HFFc6 (cell line): Measurements from ENCODE around the gene CYP11A1. TPM values are rescaled to one million over a fixed set of nuclear protein-coding genes. Genes with fewer than 3 reads are reported as not detected.

ENCODE experiments used
- DNase-seq: peaks from one replicate; pipeline ENCODE4 v3.0.0-alpha.2; 2018
- H3K27ac Mint-ChIP-seq: 2 replicates; pipeline ENCODE4 v1.8.0; 2020; ENCODE audit warnings: mild to moderate bottlenecking, mixed read lengths
- H3K27me3 Mint-ChIP-seq: 2 replicates; pipeline ENCODE4 v1.8.0; 2021; ENCODE audit warnings: mild to moderate bottlenecking, moderate library complexity, mixed read lengths; ENCODE audit not compliant: insufficient read depth
- H3K36me3 Mint-ChIP-seq: 2 replicates; pipeline ENCODE4 v1.8.0; 2021; ENCODE audit warnings: low read depth, mixed read lengths
- H3K4me1 Mint-ChIP-seq: 2 replicates; pipeline ENCODE4 v1.8.0; 2020; ENCODE audit warnings: low read depth, mixed read lengths
- H3K4me3 Mint-ChIP-seq: 2 replicates; pipeline ENCODE4 v1.8.0; 2020; ENCODE audit warnings: mild to moderate bottlenecking, moderate library complexity, mixed read lengths
- H3K9me3 Mint-ChIP-seq: 2 replicates; pipeline ENCODE4 v1.8.0; 2020; ENCODE audit warnings: mild to moderate bottlenecking, mixed read lengths
- total RNA-seq, 6 experiments: library from RNA; stranded (reverse); fragmentation: NEBNext Ultra II Directional; extraction: Animal tissue kit (Norgen Biotek cat#: 25700); gene quantifications; 2 replicates in 1 of 6; 3 replicates in 5 of 6; pipeline ENCODE4 v1.2.3, GENCODE V29; 2021
- TF ChIP-seq, protein P1 (sequence below): fragments of 200-600 bp; sonication (generic); IDR thresholded peaks from 2 replicates; pipeline ENCODE4 v1.5.0; 2021; ENCODE audit warnings: antibody characterized with exemption, mild to moderate bottlenecking

Gene CYP11A1
- total RNA-seq, 6 experiments from 2014 or later = 0.12 to 0.17 (median 0.14) TPM; not detected in 2

DNA sequence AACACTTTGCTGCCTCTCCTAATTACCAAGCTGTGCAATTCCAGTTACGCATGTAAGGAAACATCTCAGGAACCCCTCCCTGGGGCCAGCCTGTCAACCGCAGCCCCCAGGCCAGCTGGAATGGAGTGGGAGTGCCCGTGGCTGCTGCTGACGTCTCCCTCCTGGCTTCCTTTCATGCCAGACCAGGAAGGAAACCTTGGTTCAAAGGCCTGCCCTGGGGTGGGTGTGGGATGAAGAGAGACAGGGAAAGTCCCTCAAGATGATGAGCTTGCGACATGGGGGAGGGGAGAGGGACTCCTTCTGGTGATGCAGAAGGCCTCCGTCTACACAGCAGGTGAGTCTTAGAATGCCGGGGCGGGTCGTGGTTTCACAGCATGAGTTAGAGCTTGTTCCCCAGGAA, 11.4 kb upstream of the CYP11A1 start:
- H3K9me3 Mint-ChIP-seq = no peaks in the 10 kb centered on the region
- H3K27me3 Mint-ChIP-seq = peaks cover 3% of the 10 kb centered on the region; the same call in 1 of the 2 replicates
- peaks cover 48% of the 10 kb centered on the region for H3K4me1 Mint-ChIP-seq
- DNase-seq = no peak
- no peaks in the 10 kb centered on the region for H3K36me3 Mint-ChIP-seq
- TF ChIP-seq, protein P1, sequence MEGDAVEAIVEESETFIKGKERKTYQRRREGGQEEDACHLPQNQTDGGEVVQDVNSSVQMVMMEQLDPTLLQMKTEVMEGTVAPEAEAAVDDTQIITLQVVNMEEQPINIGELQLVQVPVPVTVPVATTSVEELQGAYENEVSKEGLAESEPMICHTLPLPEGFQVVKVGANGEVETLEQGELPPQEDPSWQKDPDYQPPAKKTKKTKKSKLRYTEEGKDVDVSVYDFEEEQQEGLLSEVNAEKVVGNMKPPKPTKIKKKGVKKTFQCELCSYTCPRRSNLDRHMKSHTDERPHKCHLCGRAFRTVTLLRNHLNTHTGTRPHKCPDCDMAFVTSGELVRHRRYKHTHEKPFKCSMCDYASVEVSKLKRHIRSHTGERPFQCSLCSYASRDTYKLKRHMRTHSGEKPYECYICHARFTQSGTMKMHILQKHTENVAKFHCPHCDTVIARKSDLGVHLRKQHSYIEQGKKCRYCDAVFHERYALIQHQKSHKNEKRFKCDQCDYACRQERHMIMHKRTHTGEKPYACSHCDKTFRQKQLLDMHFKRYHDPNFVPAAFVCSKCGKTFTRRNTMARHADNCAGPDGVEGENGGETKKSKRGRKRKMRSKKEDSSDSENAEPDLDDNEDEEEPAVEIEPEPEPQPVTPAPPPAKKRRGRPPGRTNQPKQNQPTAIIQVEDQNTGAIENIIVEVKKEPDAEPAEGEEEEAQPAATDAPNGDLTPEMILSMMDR = no peak
- H3K27ac Mint-ChIP-seq = peak overlapping the region; percentile 31; the same call in 1 of the 2 replicates
- no peak overlapping the region for H3K4me3 Mint-ChIP-seq

DNA sequence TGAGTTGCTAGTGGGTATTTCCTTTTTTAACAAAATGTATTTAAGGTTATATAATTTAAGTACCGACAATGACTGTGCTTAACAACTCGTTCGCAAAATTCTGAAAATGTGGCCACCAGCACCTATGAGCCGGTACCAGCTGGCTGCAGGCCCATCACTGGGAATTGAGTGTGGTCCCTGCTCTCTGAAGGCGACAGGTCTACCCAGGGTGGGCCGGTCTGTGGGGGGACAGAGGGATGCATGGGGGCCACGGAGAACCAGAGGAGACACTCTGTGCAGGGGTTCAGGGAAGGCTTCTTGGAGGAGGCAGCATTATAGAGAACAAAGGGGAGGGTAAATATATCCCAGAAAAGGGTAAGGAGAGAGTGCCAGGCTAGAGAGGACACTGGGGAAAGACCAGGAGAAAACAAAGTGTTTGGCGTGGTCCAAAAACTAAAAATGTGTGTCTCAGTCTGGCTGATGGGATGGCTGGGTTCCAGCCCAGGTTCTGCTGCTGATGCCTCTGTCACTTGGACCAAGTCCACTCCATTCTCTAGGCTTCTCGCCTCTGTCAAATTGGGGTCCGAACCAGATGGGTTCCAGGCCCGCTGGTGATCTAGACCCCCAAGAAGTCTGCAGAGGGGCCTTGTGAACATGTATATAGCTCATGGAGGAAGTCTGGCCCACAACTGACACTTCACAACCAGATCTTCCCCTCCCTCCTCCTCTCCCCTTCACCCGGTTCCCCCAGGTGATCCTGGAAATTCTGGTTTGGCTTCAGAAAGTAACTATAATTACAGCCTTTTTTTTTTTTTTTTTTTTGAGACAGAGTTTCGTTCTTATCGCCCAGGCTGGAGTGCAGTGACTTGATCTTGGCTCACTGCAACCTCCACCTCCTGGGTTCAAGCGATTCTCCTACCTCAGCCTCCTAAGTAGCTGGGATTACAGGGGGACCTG, 10.7 kb upstream of the CYP11A1 start:
- Mint-ChIP-seq H3K4me1 (peaks cover 47% of the 10 kb centered on the region), H3K9me3 (no peaks in the 10 kb centered on the region), H3K36me3 (no peaks in the 10 kb centered on the region), H3K4me3 (no peak overlapping the region), H3K27ac (peak overlapping the region; percentile 31; the same call in 1 of the 2 replicates), H3K27me3 (peaks cover 4% of the 10 kb centered on the region; the same call in 1 of the 2 replicates)
- TF ChIP-seq, protein P1 = no peak
- no peak for DNase-seq

GRCh38 chr15:74376825-74377581, 9.6 kb upstream of the CYP11A1 start:
- no peak for DNase-seq
- Mint-ChIP-seq H3K27me3 (peaks cover 10% of the 10 kb centered on the region; the same call in 1 of the 2 replicates), H3K4me1 (peaks cover 37% of the 10 kb centered on the region), H3K27ac (no peak overlapping the region), H3K9me3 (no peaks in the 10 kb centered on the region), H3K4me3 (no peak overlapping the region), H3K36me3 (no peaks in the 10 kb centered on the region)
- TF ChIP-seq, protein P1 = no peak

GRCh38 chr15:74376226-74376625, 8.8 kb upstream of the CYP11A1 start:
- no peak for DNase-seq
- peaks cover 29% of the 10 kb centered on the region for H3K4me1 Mint-ChIP-seq
- peaks cover 13% of the 10 kb centered on the region for H3K27me3 Mint-ChIP-seq
- H3K4me3 Mint-ChIP-seq = no peak overlapping the region
- no peak overlapping the region for H3K27ac Mint-ChIP-seq
- TF ChIP-seq, protein P1 = no peak
- H3K36me3 Mint-ChIP-seq = no peaks in the 10 kb centered on the region
- no peaks in the 10 kb centered on the region for H3K9me3 Mint-ChIP-seq

DNA sequence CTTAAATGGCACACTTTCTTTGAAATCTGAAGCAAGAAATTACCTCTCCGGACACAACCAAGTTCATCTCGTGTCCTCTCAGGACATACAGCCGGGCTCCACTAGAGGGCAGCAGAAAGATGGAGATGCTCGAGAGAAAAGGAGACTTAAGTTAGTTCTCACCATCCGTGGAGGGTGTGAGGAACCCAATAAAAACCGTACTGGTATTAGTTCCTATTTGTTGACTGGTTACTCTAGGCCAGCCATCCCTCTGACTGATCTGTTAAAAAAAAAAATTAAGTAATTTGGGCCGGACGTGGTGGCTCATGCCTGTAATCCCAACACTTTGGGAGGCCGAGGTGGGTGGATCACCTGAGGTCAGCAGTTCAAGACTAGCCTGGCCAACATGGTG, 7.9 kb upstream of the CYP11A1 start:
- Mint-ChIP-seq H3K36me3 (no peaks in the 10 kb centered on the region), H3K4me3 (peak overlapping the region; percentile 84; the same call in 1 of the 2 replicates), H3K27me3 (peaks cover 16% of the 10 kb centered on the region), H3K9me3 (no peaks in the 10 kb centered on the region), H3K27ac (no peak overlapping the region), H3K4me1 (peaks cover 25% of the 10 kb centered on the region)
- TF ChIP-seq, protein P1 = peak; percentile 92
- DNase-seq = peak; percentile 74
